NCI-H524 (cell line): ENCODE data around the gene AOPEP.
"Not testable (repeated sequence)": the region's sequence is repeated elsewhere in the genome, so short reads cannot be mapped to it uniquely, and the experiment has no call there.

Experiments
- DNase-seq, 2 experiments: peaks; one replicate each; lab custom pipeline; 2025; lab: John Stamatoyannopoulos, UW

The AOPEP gene

GRCh38 chr9:94933511-94933828 is 207.0 kb downstream of the AOPEP start:
- no peak for DNase-seq

- DNase-seq = no peak
Observed at GRCh38 chr9:94934816-94935328, 208.4 kb downstream of the AOPEP start.

GRCh38 chr9:94935396-94935795 is 208.9 kb downstream of the AOPEP start:
- DNase-seq = no peak

GRCh38 chr9:94936419-94936818 is 209.9 kb downstream of the AOPEP start:
- no peak for DNase-seq

GRCh38 chr9:94937214-94937903 is 210.9 kb downstream of the AOPEP start:
- DNase-seq = no peak

GRCh38 chr9:94938384-94938783 is 211.9 kb downstream of the AOPEP start:
- no peak for DNase-seq

- DNase-seq = not testable (repeated sequence)
Observed at GRCh38 chr9:94940296-94940695, 213.8 kb downstream of the AOPEP start.

GRCh38 chr9:94941211-94941875 is 214.8 kb downstream of the AOPEP start:
- DNase-seq = no peak

- no peak for DNase-seq
Observed at GRCh38 chr9:94944626-94945025, 218.1 kb downstream of the AOPEP start.

GRCh38 chr9:94945197-94946144 is 219.0 kb downstream of the AOPEP start:
- DNase-seq = peak in 1 of 2 experiments; percentile 59

GRCh38 chr9:94946256-94946655 is 219.8 kb downstream of the AOPEP start:
- no peak for DNase-seq

GRCh38 chr9:94948567-94949235 is 222.2 kb downstream of the AOPEP start:
- DNase-seq = no peak

- DNase-seq = no peak
Observed at GRCh38 chr9:94949370-94949769, 222.9 kb downstream of the AOPEP start.

GRCh38 chr9:94950040-94950578 is 223.6 kb downstream of the AOPEP start:
- DNase-seq = no peak

GRCh38 chr9:94950579-94951323 is 224.3 kb downstream of the AOPEP start:
- DNase-seq = peak; percentile 40 to 78

- DNase-seq = no peak
Observed at GRCh38 chr9:94951324-94952135, 225.0 kb downstream of the AOPEP start.

- DNase-seq = no peak
Observed at GRCh38 chr9:94952565-94953373, 226.3 kb downstream of the AOPEP start.

- DNase-seq = no peak
Observed at GRCh38 chr9:94956731-94957130, 230.2 kb downstream of the AOPEP start.

GRCh38 chr9:94960964-94961363 is 234.5 kb downstream of the AOPEP start:
- no peak for DNase-seq
